Eye (tissue), 1 donor: ENCODE results near the gene KLF1.
"Not testable (repeated sequence)": the region's sequence is repeated elsewhere in the genome, so short reads cannot be mapped to it uniquely, and the experiment has no call there.

ENCODE experiments used
- DNase-seq: peaks from one replicate; pipeline ENCODE4 v3.0.0-alpha.2; 2015

Gene KLF1

GRCh38 chr19:12886969-12887747 lies at the start of gene KLF1:
TSS of gene KLF1 (minus strand) at chr19:12887201. CDS start at chr19:12887140, 61 bp downstream.
- DNase-seq, result no peak

DNA sequence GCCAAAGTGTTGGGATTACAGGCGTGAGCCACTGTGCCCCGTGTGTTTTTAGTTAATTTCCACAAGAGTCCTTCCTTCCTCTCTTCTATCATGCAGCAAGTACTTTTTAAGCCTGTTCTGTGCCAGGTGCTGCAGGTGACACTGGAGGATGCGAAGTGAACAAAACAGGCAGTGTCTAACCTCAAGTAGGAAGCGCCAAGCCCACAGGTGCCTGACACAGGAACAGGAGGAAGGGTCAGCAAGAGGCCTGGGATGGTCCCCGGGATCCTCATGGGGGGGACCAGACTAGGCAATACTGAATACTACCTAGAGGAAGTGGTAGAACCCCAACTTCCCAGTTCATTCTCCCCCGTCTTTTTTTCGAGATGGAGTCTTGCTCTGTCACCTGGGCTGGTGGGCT lies 49.6 kb upstream of the KLF1 start:
- DNase-seq, result no peak

DNA sequence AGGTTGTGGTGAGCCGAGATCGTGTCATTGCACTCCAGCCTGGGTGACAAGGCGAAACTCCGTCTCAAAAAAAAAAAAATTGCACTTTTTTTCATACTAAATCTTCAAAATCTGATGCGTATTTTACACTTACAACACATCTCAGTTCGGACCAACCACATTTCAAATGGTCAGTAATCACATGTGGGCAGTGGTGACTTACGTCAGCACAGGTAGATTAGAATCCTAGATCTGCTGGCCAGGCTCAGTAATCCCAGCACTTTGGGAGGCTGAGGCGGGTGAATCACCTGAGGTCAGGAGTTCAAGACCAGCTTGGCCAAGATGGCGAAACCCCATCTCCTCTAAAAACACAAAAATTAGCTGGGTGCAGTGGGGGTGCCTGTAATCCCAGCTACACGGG lies 48.1 kb upstream of the KLF1 start:
- no peak for DNase-seq

GRCh38 chr19:12933287-12934072 lies 46.5 kb upstream of the KLF1 start, which contains the start of gene FARSA:
TSS of gene FARSA (minus strand) at chr19:12933711. CDS start at chr19:12933696, 15 bp downstream.
- DNase-seq, result peak; percentile 96

GRCh38 chr19:12932392-12933286 lies 45.6 kb upstream of the KLF1 start:
- DNase-seq, result no peak

DNA sequence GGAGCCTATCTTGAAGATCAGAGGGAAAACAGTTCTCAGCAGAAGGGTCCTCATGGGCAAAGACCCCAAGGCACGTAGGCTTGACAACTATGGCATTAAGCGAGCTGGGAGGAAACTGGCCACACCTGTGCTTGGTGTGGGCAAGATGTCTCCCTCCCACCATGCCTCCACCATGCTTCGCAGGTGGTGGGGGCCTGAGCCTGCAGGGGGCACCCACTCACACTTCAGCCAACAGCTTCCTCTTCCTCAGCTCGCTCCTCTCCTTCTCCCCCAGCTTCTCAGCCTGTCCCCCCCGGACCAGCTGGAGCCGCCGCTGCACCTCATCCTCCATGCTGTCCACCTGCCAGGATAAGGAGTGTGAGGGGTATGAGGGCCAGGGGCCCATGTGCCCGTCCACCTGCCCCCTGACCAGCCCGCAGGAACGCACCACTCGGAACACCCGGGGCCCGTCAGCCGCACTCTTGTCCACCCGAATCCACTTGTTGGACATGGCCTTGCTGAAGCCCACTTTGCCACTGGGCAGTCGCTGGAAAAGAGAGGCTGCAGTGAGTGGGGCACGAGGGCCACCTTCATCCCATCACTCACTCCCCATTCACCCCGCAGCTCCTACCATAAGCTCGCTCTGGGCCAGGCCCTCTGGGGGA lies 43.1 kb upstream of the KLF1 start:
- no peak for DNase-seq

DNA sequence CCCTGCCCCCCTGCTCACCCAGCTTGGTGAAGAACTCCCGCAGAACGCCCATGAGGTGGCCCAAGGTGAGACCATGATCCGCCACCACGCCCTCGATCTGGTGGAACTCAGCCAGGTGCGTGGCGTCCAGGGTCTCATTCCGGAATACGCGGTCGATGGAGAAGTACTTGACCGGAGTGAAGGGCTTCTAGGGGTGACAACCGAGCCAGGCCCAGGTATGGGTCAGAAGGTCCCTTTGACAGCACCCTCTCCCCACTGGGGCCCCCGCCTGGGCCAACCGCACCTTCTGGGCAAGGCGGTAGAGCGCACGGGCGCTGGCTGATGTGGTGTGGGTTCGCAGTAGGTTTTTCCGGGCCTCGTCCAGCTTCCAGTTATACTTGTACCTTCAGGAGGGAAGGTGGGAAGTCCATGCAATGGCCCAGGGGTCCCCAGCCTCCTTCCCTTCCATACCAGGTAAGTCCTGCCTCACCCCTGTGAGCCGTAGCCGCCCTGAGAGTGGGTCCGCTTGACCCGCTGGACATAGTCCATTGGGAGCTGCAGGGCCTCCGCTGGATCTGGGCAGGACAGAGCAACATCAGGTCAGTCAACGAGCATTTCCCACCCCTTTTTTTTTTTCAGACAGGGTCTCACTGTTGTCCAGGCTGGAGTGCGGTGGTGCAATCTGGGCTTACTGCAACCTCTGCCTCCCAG lies 37.8 kb upstream of the KLF1 start:
- DNase-seq, result no peak

- no peak for DNase-seq
Observed at GRCh38 chr19:12922959-12923358, 36.0 kb upstream of the KLF1 start.

GRCh38 chr19:12921047-12921446 lies 34.0 kb upstream of the KLF1 start:
- DNase-seq, result no peak

DNA sequence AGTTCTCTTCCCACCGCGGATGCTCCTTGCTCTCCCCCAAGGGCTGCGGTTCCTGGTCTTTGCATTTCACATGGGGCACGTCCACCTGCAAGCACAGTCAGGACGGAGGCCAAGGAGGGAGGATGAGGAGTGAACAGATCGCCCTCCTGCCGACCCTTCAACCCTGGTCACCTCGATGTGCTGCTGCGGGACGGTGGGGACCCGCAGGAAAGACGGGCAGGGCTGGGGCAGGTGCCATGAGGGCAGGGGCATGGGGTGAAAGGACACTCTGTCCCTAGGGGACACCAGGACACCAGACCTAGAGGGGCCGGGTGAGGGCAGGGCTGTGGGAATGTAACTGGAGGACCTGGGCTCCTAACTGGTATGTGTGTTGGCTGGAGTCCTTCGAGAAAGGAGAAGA lies 31.3 kb upstream of the KLF1 start:
- DNase-seq, result no peak

DNA sequence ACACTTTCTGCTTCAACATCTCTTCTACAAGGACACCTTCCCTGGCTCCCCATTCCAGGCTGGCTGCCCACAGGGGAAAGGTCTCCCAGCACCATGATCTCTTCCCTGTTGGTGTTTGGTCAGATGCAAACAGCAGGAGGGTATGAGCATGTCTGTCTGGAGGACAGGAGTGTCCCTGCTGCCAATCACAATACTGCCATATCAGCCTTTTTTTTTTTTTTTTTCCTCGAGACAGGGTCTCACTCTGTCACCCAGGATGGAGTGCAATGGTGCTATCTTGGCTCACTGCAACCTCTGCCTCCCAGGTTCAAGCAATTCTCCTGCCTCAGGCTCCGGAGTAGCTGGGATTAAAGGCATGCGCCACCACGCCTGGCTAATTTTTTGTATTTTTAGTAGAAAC lies 28.9 kb upstream of the KLF1 start:
- DNase-seq, result not testable (repeated sequence)

DNA sequence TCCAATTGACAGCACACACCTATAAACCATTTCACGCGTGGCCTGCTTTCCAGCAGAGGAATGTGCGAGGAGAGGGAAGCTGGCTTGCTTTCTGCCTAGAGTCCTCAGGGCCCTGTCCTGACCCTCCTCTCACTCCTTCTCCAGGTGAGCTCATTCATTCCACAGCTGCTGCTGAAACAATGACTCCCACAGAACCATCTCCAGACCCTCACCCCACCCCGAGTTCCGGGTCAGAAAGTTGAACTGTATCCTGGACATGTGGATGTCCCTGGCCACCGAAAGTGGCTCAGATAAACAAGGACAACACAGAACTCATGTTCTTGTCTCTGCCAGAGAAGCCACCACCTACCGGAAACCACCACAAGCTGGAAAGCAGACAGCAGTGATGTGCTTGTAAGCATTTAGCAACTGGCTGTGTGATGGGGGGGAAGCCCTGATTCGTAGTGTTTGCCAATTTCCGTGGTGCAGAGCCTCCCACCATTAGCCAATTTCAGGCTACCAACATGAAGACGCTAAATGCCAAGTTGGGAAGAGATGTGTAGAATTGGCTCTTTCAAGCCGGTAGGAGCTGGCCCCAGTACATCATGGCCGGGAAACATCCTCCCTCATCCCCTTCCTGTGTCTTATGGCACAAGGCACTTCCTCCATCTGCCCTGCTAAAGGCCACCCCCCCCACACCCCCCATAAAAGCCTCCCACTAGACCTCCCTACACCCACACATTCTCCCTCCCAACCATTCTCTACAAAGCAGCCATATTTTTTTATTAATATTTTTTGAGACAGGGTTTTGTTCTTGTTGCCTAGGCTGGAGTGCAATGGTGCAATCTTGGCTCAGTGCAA lies 27.1 kb upstream of the KLF1 start:
- no peak for DNase-seq

GRCh38 chr19:12913011-12913561 lies 26.1 kb upstream of the KLF1 start:
- peak; percentile 85 for DNase-seq

- DNase-seq, result no peak
Observed at GRCh38 chr19:12912571-12912970, 25.6 kb upstream of the KLF1 start.

- DNase-seq, result no peak
Observed at GRCh38 chr19:12907166-12907565, 20.2 kb upstream of the KLF1 start.

DNA sequence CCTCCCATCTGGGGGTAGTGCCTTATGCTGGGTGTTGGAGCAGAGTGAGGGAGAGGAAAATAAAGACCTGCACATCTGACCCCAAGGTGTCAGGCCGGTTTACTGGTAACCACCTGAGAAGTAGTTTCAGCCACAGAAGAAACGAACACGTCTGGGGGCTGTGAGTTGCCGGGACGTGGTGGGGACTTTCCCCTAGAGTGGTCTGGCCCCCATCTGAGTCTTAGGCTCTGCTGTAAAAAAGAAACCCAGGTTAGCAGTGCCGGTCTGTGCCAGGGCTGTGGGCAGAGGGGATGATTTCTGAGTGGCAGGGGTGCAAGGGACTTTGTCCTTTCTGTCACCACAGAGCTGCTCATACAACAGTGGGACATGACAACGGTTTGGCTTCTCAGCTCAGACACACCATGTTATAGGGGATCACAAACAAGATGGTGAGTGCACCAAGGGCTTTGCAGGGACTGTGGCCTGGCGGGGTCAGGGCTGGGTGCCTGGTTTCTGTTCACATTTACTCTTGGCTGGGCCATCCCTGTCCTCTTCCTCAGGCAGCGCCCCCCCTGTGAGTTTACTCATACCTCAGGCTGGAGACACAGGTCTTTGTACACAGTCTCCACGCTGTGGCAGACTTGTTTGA lies 13.0 kb upstream of the KLF1 start:
- no peak for DNase-seq

- DNase-seq, result no peak
Observed at GRCh38 chr19:12896460-12896859, 9.5 kb upstream of the KLF1 start.

- DNase-seq, result no peak
Observed at GRCh38 chr19:12893582-12893981, 6.6 kb upstream of the KLF1 start.

DNA sequence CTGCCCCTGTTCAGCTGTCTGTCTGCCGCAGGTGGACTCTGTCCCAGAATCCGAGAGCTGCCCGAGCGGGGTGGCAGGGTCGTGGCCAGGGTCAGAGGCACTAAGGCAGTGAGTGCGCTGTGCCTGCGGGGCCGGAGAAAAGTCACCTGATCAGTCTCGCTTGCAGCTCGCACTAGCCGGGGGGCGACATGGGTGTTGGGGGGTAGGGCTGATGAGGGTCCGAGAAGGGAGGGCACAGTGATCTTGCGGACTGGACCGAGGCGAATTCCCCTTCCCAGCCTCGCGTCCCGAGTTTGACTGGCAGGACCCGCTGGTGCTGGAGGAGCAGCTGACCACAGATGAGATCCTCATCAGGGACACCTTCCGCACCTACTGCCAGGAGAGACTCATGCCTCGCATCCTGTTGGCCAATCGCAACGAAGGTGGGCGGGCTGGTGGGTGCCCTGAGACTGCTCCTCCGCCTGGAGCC lies 4.6 kb upstream of the KLF1 start:
- DNase-seq, result no peak
